Activated naive CD8-positive, alpha-beta T cell treated with anti-CD3 and anti-CD28 coated beads, Interleukin-2, amount 10 ng/mL, durations not matched to agents 7 days and 5 days (primary cell): ENCODE data around the gene PANX2. TPM values are rescaled to one million over a fixed set of nuclear protein-coding genes. Genes with fewer than 3 reads are reported as not detected.
A peak's percentile ranks its signal among the peaks of the same experiment; 100 is the strongest.

Experiments
- ATAC-seq: fragments of 150-1000 bp; cut with Tn5 transposase; one replicate; pipeline ENCODE4 v1.10.0; 2021; ENCODE audit warnings: low read depth, moderate library complexity
- POLR2A ChIA-PET: fragments of 350-600 bp; sonication (Branson Sonifier 250); formaldehyde crosslinking; loops from one replicate; lab custom pipeline; 2021; ENCODE audit warnings: antibody characterized with exemption; lab: Charles Lee
- DNase-seq: peaks from one replicate; pipeline ENCODE4 v3.0.0; 2021
- H3K27ac Mint-ChIP-seq: one replicate; pipeline ENCODE4 v1.8.0; 2022; ENCODE audit warnings: mild to moderate bottlenecking, mixed read lengths
- H3K27me3 Mint-ChIP-seq: one replicate; pipeline ENCODE4 v1.8.0; 2022; ENCODE audit warnings: mild to moderate bottlenecking, moderate library complexity, mixed read lengths
- H3K36me3 Mint-ChIP-seq: one replicate; pipeline ENCODE4 v1.8.0; 2021; ENCODE audit warnings: mild to moderate bottlenecking, mixed read lengths
- H3K4me1 Mint-ChIP-seq: one replicate; pipeline ENCODE4 v1.8.0; 2021; ENCODE audit warnings: mixed read lengths
- H3K4me3 Mint-ChIP-seq: one replicate; pipeline ENCODE4 v1.8.0; 2022; ENCODE audit warnings: mild to moderate bottlenecking, moderate library complexity, mixed read lengths
- H3K9me3 Mint-ChIP-seq: one replicate; pipeline ENCODE4 v1.8.0; 2021; ENCODE audit warnings: mixed read lengths
- total RNA-seq, 2 experiments: library from RNA; stranded (reverse); gene quantifications; one replicate each; pipeline ENCODE4 v1.2.3, GENCODE V29; 2021

The PANX2 gene
- total RNA-seq, 2 experiments from 2014 or later, result 0.11 TPM

DNA sequence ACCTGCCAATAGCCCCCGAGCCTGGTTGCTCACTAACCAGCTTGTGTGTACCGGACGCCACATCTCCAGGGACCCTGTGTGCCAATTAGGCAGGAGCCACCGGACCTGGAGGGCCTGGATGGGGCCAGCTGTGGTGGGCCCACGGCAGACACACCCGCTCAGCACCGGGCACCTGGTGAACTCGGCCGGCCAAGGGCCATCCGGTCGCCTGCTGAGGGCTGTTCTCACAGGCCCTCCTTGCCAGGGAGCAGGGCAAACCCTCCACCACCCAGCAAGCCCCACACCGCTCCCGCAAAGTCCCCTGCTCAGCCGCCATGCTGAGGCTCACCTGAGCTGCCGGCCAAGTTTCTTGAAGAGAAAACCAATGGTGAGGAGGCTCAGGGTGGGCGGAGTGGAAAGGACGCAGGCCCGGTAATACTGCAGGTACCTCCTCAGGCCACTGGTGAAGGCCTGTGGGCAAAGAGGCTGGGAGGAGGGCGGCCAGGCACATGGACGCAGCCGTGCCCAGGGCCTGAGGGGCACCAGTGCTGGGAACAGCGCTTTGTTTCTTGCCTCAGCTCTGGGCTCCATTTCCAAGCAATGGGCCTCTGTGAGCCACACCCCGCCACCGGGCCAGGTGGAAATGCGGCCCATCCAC is 57.2 kb downstream of the PANX2 start:
- peaks cover 6% of the 10 kb centered on the region for H3K36me3 Mint-ChIP-seq
- no peak overlapping the region for H3K27ac Mint-ChIP-seq
- POLR2A ChIA-PET, result no interaction called here
- no peaks in the 10 kb centered on the region for H3K4me1 Mint-ChIP-seq
- H3K4me3 Mint-ChIP-seq, result no peak overlapping the region
- ATAC-seq (no peak), DNase-seq (no peak)
- H3K9me3 Mint-ChIP-seq, result no peaks in the 10 kb centered on the region
- no peaks in the 10 kb centered on the region for H3K27me3 Mint-ChIP-seq

DNA sequence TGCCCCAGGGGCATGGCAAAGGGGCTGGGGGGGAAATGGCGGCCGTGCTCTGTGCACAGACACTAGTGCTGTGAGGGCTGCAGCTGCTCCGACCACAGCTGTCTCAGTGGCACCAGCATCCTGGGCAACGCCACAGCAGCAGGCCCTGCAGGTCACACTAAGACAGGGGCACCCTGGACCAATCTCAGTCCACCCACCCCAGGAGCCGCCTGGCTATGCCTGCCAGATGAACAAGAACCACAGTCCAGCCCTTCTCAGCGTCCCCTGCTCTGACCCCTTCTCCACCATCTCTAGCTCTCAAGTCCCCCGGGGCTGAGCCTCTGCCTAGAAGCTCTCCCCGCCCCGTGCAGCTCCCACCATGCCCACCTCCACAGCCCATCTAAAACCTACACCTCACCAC is 57.8 kb downstream of the PANX2 start:
- POLR2A ChIA-PET, result no interaction called here
- no peak overlapping the region for H3K4me3 Mint-ChIP-seq
- peak overlapping the region; percentile 67 for H3K27ac Mint-ChIP-seq
- H3K36me3 Mint-ChIP-seq, result peaks cover 3% of the 10 kb centered on the region
- DNase-seq, result no peak
- H3K27me3 Mint-ChIP-seq, result no peaks in the 10 kb centered on the region
- no peak for ATAC-seq
- H3K4me1 Mint-ChIP-seq, result no peaks in the 10 kb centered on the region
- no peaks in the 10 kb centered on the region for H3K9me3 Mint-ChIP-seq

DNA sequence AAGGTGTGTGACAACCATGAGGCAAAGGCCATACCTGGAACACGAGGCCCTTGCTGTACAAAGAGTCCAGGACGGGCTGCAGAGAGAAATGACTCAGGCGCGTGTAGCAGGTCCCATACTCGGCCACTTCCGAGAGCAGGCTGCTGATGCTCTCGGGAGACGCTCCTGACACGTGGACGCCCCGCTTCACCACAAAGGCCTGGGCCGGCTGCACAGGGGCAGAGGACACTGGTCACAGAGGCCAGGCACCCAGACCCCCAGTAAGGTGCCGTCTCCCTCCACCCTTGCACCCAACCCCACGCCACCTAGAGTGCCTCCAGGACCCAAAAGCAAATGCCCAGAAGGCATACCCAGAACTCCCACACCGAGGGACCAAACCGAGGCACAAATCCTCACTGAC is 58.8 kb downstream of the PANX2 start:
- ATAC-seq (no peak), DNase-seq (no peak)
- H3K4me1 Mint-ChIP-seq, result no peaks in the 10 kb centered on the region
- no peaks in the 10 kb centered on the region for H3K27me3 Mint-ChIP-seq
- H3K4me3 Mint-ChIP-seq, result no peak overlapping the region
- POLR2A ChIA-PET, result no interaction called here
- H3K27ac Mint-ChIP-seq, result no peak overlapping the region
- H3K36me3 Mint-ChIP-seq, result peaks cover 9% of the 10 kb centered on the region
- H3K9me3 Mint-ChIP-seq, result no peaks in the 10 kb centered on the region

Other genes with a start within 250 kb of the PANX2 start
- gene PIM3, start 210.0 kb upstream of the PANX2 start, total RNA-seq, result 10 to 100 TPM; 44.3 to 48.5 TPM
- gene IL17REL, start 158.0 kb upstream of the PANX2 start, total RNA-seq, result not detected
- gene TTLL8, start 112.4 kb upstream of the PANX2 start, total RNA-seq, result not detected
- gene MLC1, start 85.3 kb upstream of the PANX2 start, total RNA-seq, result 1 to 10 TPM; 4.2 to 4.9 TPM
- not detected for gene MOV10L1, start 80.7 kb upstream of the PANX2 start, total RNA-seq
- gene TRABD, start 15.2 kb downstream of the PANX2 start, total RNA-seq, result 100 to 1,000 TPM; 116 to 121 TPM
- gene SELENOO, start 30.3 kb downstream of the PANX2 start, total RNA-seq, result 10 to 100 TPM; 27.9 to 33.3 TPM
- gene TUBGCP6, start 74.3 kb downstream of the PANX2 start, total RNA-seq, result 10 to 100 TPM; 92.2 to 94.5 TPM
- 100 to 1,000 TPM in 1 of 2 experiments, 10 to 100 TPM in 1; 99.1 to 111 TPM for gene HDAC10, start 80.5 kb downstream of the PANX2 start, total RNA-seq
- 1 to 10 TPM; 3.1 to 3.6 TPM for gene MAPK12, start 91.0 kb downstream of the PANX2 start, total RNA-seq
- gene MAPK11, start 99.6 kb downstream of the PANX2 start, total RNA-seq, result 1 to 10 TPM; 7.9 to 8.5 TPM
- gene PLXNB2, start 136.9 kb downstream of the PANX2 start, total RNA-seq, result 10 to 100 TPM; 43.0 to 45.8 TPM
- gene DENND6B, start 156.3 kb downstream of the PANX2 start, total RNA-seq, result 1 to 10 TPM; 8.8 to 9.5 TPM
- 10 to 100 TPM; 81.6 to 86.8 TPM for gene PPP6R2, start 172.6 kb downstream of the PANX2 start, total RNA-seq